HEK293 (cell line): ENCODE data around the gene DOK3.

Experiments used
- CTCF ChIA-PET: fragments of 350-600 bp; formaldehyde crosslinking; extraction: SDS; loops from one replicate; lab custom pipeline; 2021; ENCODE audit warnings: antibody characterized with exemption; lab: Yijun Ruan, JAX
- POLR2A ChIA-PET: fragments of 300-600 bp; formaldehyde crosslinking; extraction: SDS; loops from one replicate; lab custom pipeline; 2020; ENCODE audit warnings: antibody characterized with exemption, inconsistent platforms; lab: Yijun Ruan, JAX
- H3K27ac ChIP-seq: fragments of 200-500 bp; sonication (Bioruptor generic); 2 replicates; pipeline ENCODE4 v1.5.1; 2014; ENCODE audit warnings: low read depth, low read length, control low read depth, inconsistent platforms; ENCODE audit errors: extremely low read depth
- H3K36me3 ChIP-seq, 2 experiments: fragments of 200-500 bp in 1 of 2; sonication (Bioruptor generic) in 1 of 2; 1 replicate in 1 of 2; 2 replicates in 1 of 2; pipeline ENCODE4 v1.5.1; 2014 to 2017; ENCODE audit warnings: inconsistent platforms in 2 of 2, low read length in 2 of 2; ENCODE audit not compliant: control insufficient read depth in 2 of 2, insufficient read depth in 1 of 2
- H3K4me1 ChIP-seq: fragments of 200-500 bp; sonication (Bioruptor generic); 2 replicates; pipeline ENCODE4 v1.5.1; 2014; ENCODE audit warnings: mild to moderate bottlenecking, low read length, inconsistent platforms; ENCODE audit not compliant: control insufficient read depth, insufficient read depth
- H3K4me3 ChIP-seq: 2 replicates; pipeline ENCODE4 v1.5.1; 2011; ENCODE audit warnings: low read depth, mild to moderate bottlenecking, control low read depth, low read length, moderate library complexity
- H3K9me3 ChIP-seq: fragments of 200-500 bp; sonication (Bioruptor generic); 2 replicates; pipeline ENCODE4 v1.5.1; 2014; ENCODE audit warnings: low read depth, low read length, inconsistent platforms; ENCODE audit not compliant: control insufficient read depth, insufficient read depth
- CTCF ChIP-seq: fragments of 450-650 bp; formaldehyde crosslinking; IDR thresholded peaks from 2 replicates; pipeline ENCODE4 v1.5.1; 2016; ENCODE audit warnings: missing biosample characterization, missing genetic modification characterization
- GLI4 ChIP-seq: fragments of 450-650 bp; formaldehyde crosslinking; IDR thresholded peaks from 2 replicates; pipeline ENCODE4 v1.5.1; 2016; ENCODE audit warnings: missing biosample characterization, missing genetic modification characterization
- IKZF3 ChIP-seq: fragments of 450-650 bp; IDR thresholded peaks from 2 replicates; pipeline ENCODE4 v1.5.0; 2018; ENCODE audit warnings: missing biosample characterization, mild to moderate bottlenecking, missing genetic modification characterization, moderate library complexity
- KLF1 ChIP-seq: fragments of 450-650 bp; formaldehyde crosslinking; IDR thresholded peaks from 2 replicates; pipeline ENCODE4 v1.5.1; 2016; ENCODE audit warnings: missing biosample characterization, missing genetic modification characterization
- PATZ1 ChIP-seq: fragments of 450-650 bp; formaldehyde crosslinking; IDR thresholded peaks from 2 replicates; pipeline ENCODE4 v1.5.1; 2016; ENCODE audit warnings: missing biosample characterization, missing genetic modification characterization
- PRDM2 ChIP-seq: fragments of 450-650 bp; formaldehyde crosslinking; IDR thresholded peaks from 2 replicates; pipeline ENCODE4 v1.5.1; 2016; ENCODE audit warnings: missing biosample characterization, missing genetic modification characterization, borderline replicate concordance
- SALL2 ChIP-seq: fragments of 450-650 bp; formaldehyde crosslinking; IDR thresholded peaks from 2 replicates; pipeline ENCODE4 v1.5.0; 2017; ENCODE audit warnings: missing biosample characterization, mild to moderate bottlenecking, missing genetic modification characterization, borderline replicate concordance
- SETDB1 ChIP-seq: IDR thresholded peaks from one replicate; pipeline ENCODE4 v1.6.1; 2017; ENCODE audit warnings: mild to moderate bottlenecking, low read length, moderate library complexity, mixed read lengths; ENCODE audit not compliant: insufficient read length
- ZBTB21 ChIP-seq: fragments of 450-650 bp; formaldehyde crosslinking; IDR thresholded peaks from 2 replicates; pipeline ENCODE4 v1.5.1; 2017; ENCODE audit warnings: missing biosample characterization, missing genetic modification characterization
- ZBTB48 ChIP-seq: fragments of 450-650 bp; formaldehyde crosslinking; IDR thresholded peaks from 2 replicates; pipeline ENCODE4 v1.5.1; 2016; ENCODE audit warnings: missing biosample characterization, missing genetic modification characterization
- ZBTB6 ChIP-seq: fragments of 450-650 bp; formaldehyde crosslinking; IDR thresholded peaks from 2 replicates; pipeline ENCODE4 v1.5.1; 2017; ENCODE audit warnings: missing biosample characterization, missing genetic modification characterization
- ZEB2 ChIP-seq: fragments of 450-650 bp; formaldehyde crosslinking; IDR thresholded peaks from 2 replicates; pipeline ENCODE4 v1.5.1; 2016; ENCODE audit warnings: missing biosample characterization, missing genetic modification characterization
- ZFHX2 ChIP-seq: fragments of 450-650 bp; formaldehyde crosslinking; conservative IDR thresholded peaks from 2 replicates; pipeline ENCODE4 v1.5.1; 2016; ENCODE audit warnings: missing biosample characterization, missing genetic modification characterization
- ZFP41 ChIP-seq: fragments of 450-650 bp; formaldehyde crosslinking; IDR thresholded peaks from 2 replicates; pipeline ENCODE4 v1.5.1; 2016; ENCODE audit warnings: missing biosample characterization, missing genetic modification characterization, borderline replicate concordance
- ZNF223 ChIP-seq: fragments of 450-650 bp; formaldehyde crosslinking; IDR thresholded peaks from 2 replicates; pipeline ENCODE4 v1.5.1; 2016; ENCODE audit warnings: missing biosample characterization, missing genetic modification characterization
- ZNF23 ChIP-seq: fragments of 450-650 bp; formaldehyde crosslinking; IDR thresholded peaks from 2 replicates; pipeline ENCODE4 v1.5.1; 2016; ENCODE audit warnings: missing biosample characterization, missing genetic modification characterization, borderline replicate concordance
- ZNF394 ChIP-seq: fragments of 450-650 bp; formaldehyde crosslinking; IDR thresholded peaks from 2 replicates; pipeline ENCODE4 v1.5.1; 2016; ENCODE audit warnings: missing biosample characterization, missing genetic modification characterization, mild to moderate bottlenecking, moderate library complexity, borderline replicate concordance
- ZNF571 ChIP-seq: fragments of 450-650 bp; formaldehyde crosslinking; IDR thresholded peaks from 2 replicates; pipeline ENCODE4 v1.5.0; 2017; ENCODE audit warnings: missing biosample characterization, missing genetic modification characterization
- ZNF629 ChIP-seq: fragments of 450-650 bp; formaldehyde crosslinking; IDR thresholded peaks from 2 replicates; pipeline ENCODE4 v1.5.1; 2017; ENCODE audit warnings: missing biosample characterization, missing genetic modification characterization
- ZNF664 ChIP-seq: fragments of 450-650 bp; formaldehyde crosslinking; IDR thresholded peaks from 2 replicates; pipeline ENCODE4 v1.5.1; 2016; ENCODE audit warnings: missing biosample characterization, missing genetic modification characterization
- ZSCAN4 ChIP-seq: fragments of 450-650 bp; formaldehyde crosslinking; IDR thresholded peaks from 2 replicates; pipeline ENCODE4 v1.5.1; 2017; ENCODE audit warnings: missing biosample characterization, missing genetic modification characterization

Gene DOK3

GRCh38 chr5:177454397-177455035 lies 55.1 kb downstream of the DOK3 start:
- peak overlapping the region; percentile 89 for H3K27ac ChIP-seq
- peaks cover 0 to 27% of the 10 kb centered on the region in 2 experiments; a peak in 1 of 3 replicates for H3K36me3 ChIP-seq
- CTCF ChIA-PET = interaction anchor here (0.6 to 5.1 kb wide), 26 partner anchors 10 to 340 kb away, joined by 3 to 88 read pairs (median 6); partner anchors contain the start of genes GRK6, PDLIM7 and SLC34A1
- TF ChIP-seq PATZ1 (tag by site-specific recombination) (peak; percentile 75), CTCF (peak; percentile 90), KLF1 (peak; percentile 10; the same call in 1 of the 2 replicates), GLI4 (tag by site-specific recombination) (no peak), ZNF394 (tag by site-specific recombination) (peak; percentile 38; the same call in 1 of the 2 replicates), ZNF664 (tag by site-specific recombination) (no peak), ZNF571 (no peak), SETDB1 (no peak), PRDM2 (tag by site-specific recombination) (no peak), ZNF223 (tag by site-specific recombination) (no peak), ZBTB6 (tag by site-specific recombination) (no peak; the same call in 1 of the 2 replicates), ZBTB21 (tag by site-specific recombination) (peak; percentile 93), IKZF3 (tag by site-specific recombination) (peak; percentile 79), SALL2 (tag by site-specific recombination) (peak; percentile 86), ZNF23 (no peak), ZBTB48 (tag by site-specific recombination) (peak; percentile 72), ZFP41 (tag by site-specific recombination) (no peak), ZEB2 (tag by site-specific recombination) (peak; percentile 90), ZSCAN4 (no peak), ZFHX2 (tag by site-specific recombination) (peak; percentile 34; the same call in 1 of the 2 replicates), ZNF629 (tag by site-specific recombination) (peak; percentile 99)

More at GRCh38 chr5:177454397-177455035, 55.1 kb downstream of the DOK3 start:
- Histone ChIP-seq H3K9me3 (no peaks in the 10 kb centered on the region), H3K4me1 (peaks cover 8% of the 10 kb centered on the region), H3K4me3 (peak overlapping the region; percentile 69)
- POLR2A ChIA-PET = interaction anchor here (0.5 to 5.4 kb wide), 20 partner anchors 7 to 147 kb away, joined by 3 to 89 read pairs (median 4); partner anchors contain the start of genes DBN1, DDX41, DOK3 and GRK6
